Head of caudate nucleus (tissue), 42 donors: ENCODE results near the gene DNAH9.

Experiments
- DNase-seq, 42 donors: peaks; one replicate each; pipeline versions ENCODE4 v3.0.0 to v3.0.0-alpha.2; 2020 to 2021; ENCODE audit warnings: mixed read lengths in 7 of 42
- intact Hi-C: fragments of 100-400 bp; cut with DNase I; formaldehyde crosslinking; loops from one replicate; pipeline ENCODE4 v1.15.0; 2022

Gene DNAH9

GRCh38 chr17:11986942-11987329 is 388.7 kb downstream of the DNAH9 start:
- intact Hi-C loops: no loop called here

DNA sequence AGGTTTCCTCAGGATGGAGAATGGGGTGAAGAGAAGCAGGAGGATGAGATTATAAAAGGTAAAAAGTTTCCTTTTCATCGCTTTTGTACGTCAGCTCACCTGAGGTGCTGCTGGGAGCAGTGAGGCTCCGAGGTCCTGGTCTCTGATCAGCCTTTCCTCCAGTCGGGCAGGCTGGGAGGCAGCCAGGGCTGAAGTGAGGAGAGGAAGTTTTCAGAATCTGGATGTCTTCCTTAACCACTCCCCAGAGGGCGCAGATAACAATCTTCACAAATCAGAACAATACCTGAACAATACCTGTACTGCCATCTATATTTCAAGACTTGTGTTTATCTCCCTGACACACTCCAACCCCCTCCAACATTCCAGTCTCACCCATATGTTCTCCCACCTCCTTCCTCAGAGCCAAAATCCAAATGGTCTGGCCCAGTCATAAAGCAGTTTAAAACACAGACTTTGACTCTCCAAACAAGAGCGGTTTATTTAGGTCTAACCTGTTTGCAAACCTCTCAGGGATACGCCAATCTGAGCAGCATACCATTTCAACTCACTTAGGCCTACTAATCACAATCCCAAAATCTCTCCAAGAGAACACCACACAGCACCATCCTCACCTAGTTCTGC is 392.2 kb downstream of the DNAH9 start:
- no peak for DNase-seq
- intact Hi-C loops: no loop called here

More at GRCh38 chr17:11986942-11987329, 388.7 kb downstream of the DNAH9 start:
- DNase-seq: peak in 4 of 42 donors; percentile 3 to 55 (median 15)

DNA sequence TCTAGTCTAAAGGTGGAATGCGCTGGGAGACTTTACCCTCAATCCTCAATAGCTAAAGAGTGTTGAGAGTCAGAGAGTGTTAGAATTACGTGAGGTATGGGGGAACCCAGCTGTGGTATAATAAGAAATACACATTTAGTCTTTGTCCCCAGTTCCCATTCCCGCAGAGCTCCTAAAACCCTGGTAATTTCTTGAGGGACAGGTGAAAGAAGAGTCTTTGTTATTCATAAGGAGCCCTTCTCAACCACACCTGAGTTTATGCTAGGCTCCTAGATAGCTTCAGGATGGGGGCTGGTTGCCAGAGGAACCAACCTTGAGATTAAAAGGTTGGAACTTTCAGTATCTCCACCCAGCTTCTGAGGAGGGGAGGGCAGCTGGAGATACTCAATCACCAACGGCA is 393.2 kb downstream of the DNAH9 start:
- intact Hi-C loops: no loop called here

DNA sequence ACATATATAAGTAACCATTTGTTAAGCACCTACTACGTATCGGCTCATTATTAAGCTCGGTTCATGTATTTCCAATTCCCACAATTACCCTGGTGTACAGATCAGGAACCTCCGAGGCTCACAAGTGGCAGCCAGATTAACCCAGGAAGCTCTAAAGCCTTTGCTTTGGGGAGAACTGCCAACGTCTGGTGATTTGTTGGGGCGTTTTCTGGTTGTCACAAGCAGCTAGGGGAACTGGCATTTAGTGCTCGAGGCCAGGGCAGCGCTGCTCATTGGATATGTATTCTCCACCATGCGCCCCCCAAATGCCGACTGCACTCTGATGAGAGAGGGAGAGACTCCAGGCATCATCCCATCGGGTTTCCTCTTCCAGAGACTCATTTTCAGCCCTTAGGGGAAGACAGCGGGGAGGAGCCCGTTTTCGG is 398.5 kb downstream of the DNAH9 start:
- intact Hi-C loops: loop anchor here (2.0 kb wide), 1 partner anchor 24 kb away; the partner anchor contains the start of gene MAP2K4

More for the DNA sequence above, 393.2 kb downstream of the DNAH9 start:
- no peak for DNase-seq

GRCh38 chr17:11997147-11997971 is 399.1 kb downstream of the DNAH9 start, which contains the start of gene ZNF18:
Gene ZNF18, minus strand, starts transcription at chr17:11997475. Its CDS starts 4,646 bp downstream, at chr17:11992829.
- DNase-seq: peak; percentile 92 to 99 (median 97)
- intact Hi-C loops: loop anchor here (2.0 kb wide), 1 partner anchor 23 kb away; the partner anchor contains the start of gene MAP2K4

More for the DNA sequence above, 398.5 kb downstream of the DNAH9 start:
- peak in 15 of 42 donors; percentile 13 to 73 (median 52) for DNase-seq

GRCh38 chr17:11997972-11998233 is 399.6 kb downstream of the DNAH9 start:
- intact Hi-C loops: loop anchor here (2.0 kb wide), 1 partner anchor 23 kb away; the partner anchor contains the start of gene MAP2K4
- DNase-seq: peak in 1 of 42 donors; percentile 26

GRCh38 chr17:11999696-12000095 is 401.4 kb downstream of the DNAH9 start:
- intact Hi-C loops: no loop called here
- DNase-seq: no peak

DNA sequence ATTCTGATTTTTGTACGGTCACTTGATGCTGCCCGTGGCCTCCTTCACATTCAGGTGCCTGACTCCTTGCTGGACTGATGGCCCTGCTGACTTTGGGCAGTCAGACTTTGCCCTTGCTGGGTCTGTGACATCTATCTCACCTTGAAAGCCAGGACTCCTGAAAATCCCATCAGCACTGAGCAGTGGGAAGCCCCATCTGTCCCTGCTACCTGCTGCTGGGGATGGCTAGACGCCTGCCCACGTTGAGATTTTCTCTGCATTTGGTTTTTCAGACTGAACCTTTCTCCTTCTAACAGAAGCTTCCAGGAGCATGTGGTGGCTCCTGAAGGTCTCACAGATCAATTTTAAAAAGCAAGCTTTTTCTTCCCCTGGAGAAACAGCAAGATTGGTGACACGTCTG is 409.2 kb downstream of the DNAH9 start:
- intact Hi-C loops: no loop called here
- no peak for DNase-seq
